ENCODE results near the gene APOBEC4.

GRCh38 chr1:183675883-183676585 is 22.9 kb upstream of the APOBEC4 start:
- TF ChIP-seq CTCF (IDR thresholded peaks at IDR 0.05; ENCODE audit: low read depth, low read length): no peak
- no peak for TF ChIP-seq EZH2phosphoT487 (IDR thresholded peaks at IDR 0.05; ENCODE audit: low read depth)
